ENCODE measurements around the gene PXN.

The PXN gene

GRCh38 chr12:120235369-120236323 lies 29.9 kb downstream of the PXN start:
- intact Hi-C loops (cut with DNase I; ENCODE audit: low total_unique reads), result no loop called here
- H3K36me3 ChIP-seq, result no peaks in the 10 kb centered on the region
- no peaks in the 10 kb centered on the region for H3K27me3 ChIP-seq
- DNase-seq, result no peak
- no peaks in the 10 kb centered on the region for H3K9me3 ChIP-seq
- no peak for TF ChIP-seq CTCF (IDR thresholded peaks at IDR 0.05)
- peaks cover 10 to 90% (median 68%) of the 10 kb centered on the region in 4 donors for H3K4me1 ChIP-seq
- H3K27ac ChIP-seq, result peak overlapping the region; percentile 73 to 90
- no peak overlapping the region for H3K4me3 ChIP-seq

- H3K36me3 ChIP-seq, result no peaks in the 10 kb centered on the region
- peak; percentile 51 to 54 for TF ChIP-seq CTCF (IDR thresholded peaks at IDR 0.05)
- H3K27me3 ChIP-seq, result no peaks in the 10 kb centered on the region
- intact Hi-C loops (cut with DNase I; ENCODE audit: low total_unique reads), result no loop called here
- peaks cover 18 to 95% (median 76%) of the 10 kb centered on the region in 4 donors for H3K4me1 ChIP-seq
- peak overlapping the region; percentile 73 to 90 for H3K27ac ChIP-seq
- DNase-seq, result peak; percentile 93 to 96
- no peaks in the 10 kb centered on the region for H3K9me3 ChIP-seq
- H3K4me3 ChIP-seq, result no peak overlapping the region
Observed at GRCh38 chr12:120234643-120235368, 30.7 kb downstream of the PXN start.

GRCh38 chr12:120231316-120232011 lies 34.1 kb downstream of the PXN start:
- Histone ChIP-seq H3K4me1 (peaks cover 33 to 88% (median 77%) of the 10 kb centered on the region in 4 donors), H3K4me3 (no peak overlapping the region), H3K9me3 (no peaks in the 10 kb centered on the region), H3K27me3 (no peaks in the 10 kb centered on the region), H3K27ac (peak overlapping the region; percentile 74 to 90), H3K36me3 (peaks cover 0 to 3% (median 0%) of the 10 kb centered on the region in 3 donors)
- intact Hi-C loops (cut with DNase I; ENCODE audit: low total_unique reads), result no loop called here
- DNase-seq, result no peak
- TF ChIP-seq CTCF (IDR thresholded peaks at IDR 0.05), result peak in 1 of 2 experiments; percentile 13

GRCh38 chr12:120230974-120231315 lies 34.6 kb downstream of the PXN start:
- Histone ChIP-seq H3K9me3 (no peaks in the 10 kb centered on the region), H3K4me3 (no peak overlapping the region), H3K36me3 (peaks cover 0 to 8% (median 0%) of the 10 kb centered on the region in 3 donors), H3K4me1 (peaks cover 33 to 88% (median 78%) of the 10 kb centered on the region in 4 donors), H3K27ac (peak overlapping the region; percentile 74 to 90), H3K27me3 (no peaks in the 10 kb centered on the region)
- DNase-seq, result no peak
- TF ChIP-seq CTCF (IDR thresholded peaks at IDR 0.05), result no peak
- intact Hi-C loops (cut with DNase I; ENCODE audit: low total_unique reads), result no loop called here

- peak overlapping the region; percentile 74 to 90 for H3K27ac ChIP-seq
- no peaks in the 10 kb centered on the region for H3K9me3 ChIP-seq
- peaks cover 0 to 11% (median 0%) of the 10 kb centered on the region in 3 donors for H3K36me3 ChIP-seq
- H3K4me1 ChIP-seq, result peaks cover 33 to 88% (median 76%) of the 10 kb centered on the region in 4 donors
- H3K4me3 ChIP-seq, result no peak overlapping the region
- no peaks in the 10 kb centered on the region for H3K27me3 ChIP-seq
- intact Hi-C loops (cut with DNase I; ENCODE audit: low total_unique reads), result no loop called here
- DNase-seq, result peak; percentile 79 to 85
- no peak for TF ChIP-seq CTCF (IDR thresholded peaks at IDR 0.05)
Observed at GRCh38 chr12:120230326-120230973, 35.1 kb downstream of the PXN start.

Measured in tibial artery (tissue), 4 donors.